Keratinocyte (primary cell): Measurements from ENCODE around the gene CANT1. TPM values are rescaled to one million over a fixed set of nuclear protein-coding genes. Genes with fewer than 3 reads are reported as not detected.

Experiments
- DNase-seq: peaks from one replicate; pipeline ENCODE4 v3.0.0-alpha.2; 2011; ENCODE audit warnings: low read depth, missing footprints, low spot score
- FAIRE-seq: peaks from 2 replicates; lab custom pipeline; 2011; peaks lifted over from hg19 to GRCh38; lab: Jason Lieb, UNC
- H2AFZ ChIP-seq: 2 replicates; pipeline ENCODE4 v1.6.0; 2012; ENCODE audit warnings: low read length, control low read depth, inconsistent platforms; ENCODE audit not compliant: control insufficient read depth
- H3K27ac ChIP-seq: 2 replicates; pipeline ENCODE4 v1.5.1; 2011; ENCODE audit warnings: low read length; ENCODE audit not compliant: control insufficient read depth, insufficient read depth
- H3K27me3 ChIP-seq: 3 replicates; pipeline ENCODE4 v1.6.0; 2011; ENCODE audit warnings: low read length; ENCODE audit not compliant: control insufficient read depth, insufficient read depth; ENCODE audit errors: extremely low read depth
- H3K36me3 ChIP-seq, 2 experiments: 2 replicates in 1 of 2; 3 replicates in 1 of 2; pipeline ENCODE4 v1.5.1; 2011; ENCODE audit warnings: low read length in 2 of 2, mild to moderate bottlenecking in 1 of 2; ENCODE audit not compliant: control insufficient read depth in 2 of 2, insufficient read depth in 2 of 2; ENCODE audit errors: extremely low read depth in 1 of 2
- H3K4me1 ChIP-seq: 3 replicates; pipeline ENCODE4 v1.5.1; 2011; ENCODE audit warnings: low read length; ENCODE audit not compliant: control insufficient read depth, insufficient read depth; ENCODE audit errors: extremely low read depth
- H3K4me2 ChIP-seq: 3 replicates; pipeline ENCODE4 v1.6.0; 2011; ENCODE audit warnings: low read depth, low read length; ENCODE audit not compliant: control insufficient read depth, insufficient read depth; ENCODE audit errors: extremely low read depth
- H3K4me3 ChIP-seq, 3 experiments: fragments of 200-600 bp in 1 of 3; sonication (generic) in 1 of 3; 2 replicates in 2 of 3; 3 replicates in 1 of 3; pipeline ENCODE4 v1.5.1; 2011 to 2016; ENCODE audit warnings: low read length in 3 of 3, mild to moderate bottlenecking in 3 of 3, control low read depth in 2 of 3, inconsistent platforms in 1 of 3, low read depth in 1 of 3, mixed read lengths in 1 of 3, mixed run types in 1 of 3, moderate library complexity in 1 of 3; ENCODE audit not compliant: control insufficient read depth in 2 of 3, insufficient read depth in 2 of 3; ENCODE audit errors: extremely low read depth in 1 of 3
- H3K79me2 ChIP-seq: 2 replicates; pipeline ENCODE4 v1.6.0; 2012; ENCODE audit warnings: low read length; ENCODE audit not compliant: control insufficient read depth, insufficient read depth
- H3K9ac ChIP-seq: 3 replicates; pipeline ENCODE4 v1.6.0; 2011; ENCODE audit warnings: low read length; ENCODE audit not compliant: control insufficient read depth, insufficient read depth; ENCODE audit errors: extremely low read depth
- H3K9me1 ChIP-seq: 3 replicates; pipeline ENCODE4 v1.6.0; 2011; ENCODE audit warnings: low read length; ENCODE audit not compliant: control insufficient read depth, insufficient read depth; ENCODE audit errors: extremely low read depth
- H3K9me3 ChIP-seq: 2 replicates; pipeline ENCODE4 v1.5.1; 2012; ENCODE audit warnings: low read depth, low read length; ENCODE audit not compliant: control insufficient read depth
- H4K20me1 ChIP-seq: 3 replicates; pipeline ENCODE4 v1.6.0; 2011; ENCODE audit warnings: low read length; ENCODE audit not compliant: control insufficient read depth, insufficient read depth; ENCODE audit errors: extremely low read depth
- CTCF ChIP-seq, 3 experiments: IDR thresholded peaks in 1 of 3; conservative IDR thresholded peaks in 1 of 3; optimal IDR thresholded peaks in 1 of 3; 2 replicates in 2 of 3; 3 replicates in 1 of 3; pipeline versions ENCODE3 to v1.5.1; 2011; ENCODE audit warnings: low read length in 3 of 3, mild to moderate bottlenecking in 3 of 3, moderate library complexity in 2 of 3, control low read depth in 1 of 3, inconsistent platforms in 1 of 3; ENCODE audit not compliant: insufficient read depth in 2 of 3; ENCODE audit errors: extremely low read depth in 1 of 3
- EZH2 ChIP-seq: IDR thresholded peaks from one replicate; pipeline ENCODE4 v1.6.1; 2012; ENCODE audit warnings: inconsistent platforms, mild to moderate bottlenecking, low read length, moderate library complexity
- dilution Hi-C: fragments of 300-500 bp; cut with MboI; formaldehyde crosslinking; loops from one replicate; pipeline ENCODE4 v1.7.0; 2020; ENCODE audit warnings: low sequenced_read_pairs; ENCODE audit not compliant: extremely low pct_ligation_motif_present
- polyA plus RNA-seq, 5 experiments: library from polyadenylated mRNA; depleted of rRNA in 3 of 5; stranded (reverse) in 3 of 5; stranded (forward) in 1 of 5; unstranded in 1 of 5; fragments of >200 nt; gene quantifications; 1 replicate in 1 of 5; 2 replicates in 3 of 5; 3 replicates in 1 of 5; pipeline versions ENCODE4 v1.2.1 to v1.2.3, GENCODE V29; 2011 to 2012; ENCODE audit warnings: missing spikeins in 2 of 5, low read depth in 1 of 5, low replicate concordance in 1 of 5

CANT1 gene
- polyA plus RNA-seq, 1 donor (not counting 4 experiments of a cell fraction or from before 2014, with no cell fraction given), result 53.2 TPM

- H3K27me3 ChIP-seq, result no peaks in the 10 kb centered on the region
- H3K9me3 ChIP-seq, result no peaks in the 10 kb centered on the region
- H3K9ac ChIP-seq, result no peak overlapping the region
- peaks cover 0 to 10% of the 10 kb centered on the region in 2 experiments for H3K36me3 ChIP-seq
- peaks cover 2% of the 10 kb centered on the region for H4K20me1 ChIP-seq
- no peak overlapping the region for H3K4me3 ChIP-seq
- peaks cover 14% of the 10 kb centered on the region for H3K79me2 ChIP-seq
- H3K27ac ChIP-seq, result no peak overlapping the region
- dilution Hi-C loops, result no loop called here
- no peak overlapping the region for H3K4me2 ChIP-seq
- no peak for TF ChIP-seq EZH2
- no peak for TF ChIP-seq CTCF (optimal IDR thresholded peaks at IDR 0.05 in 1 of 3, IDR thresholded peaks at IDR 0.05 in 1 of 3, conservative IDR thresholded peaks at IDR 0.05 in 1 of 3; ENCODE audit: extremely low read depth in 1 of 3, insufficient read depth in 2 of 3, low read length in 3 of 3)
- H3K9me1 ChIP-seq, result no peaks in the 10 kb centered on the region
- DNase-seq (no peak), FAIRE-seq (no peak)
- H2AFZ ChIP-seq, result no peak overlapping the region
- H3K4me1 ChIP-seq, result peaks cover 37% of the 10 kb centered on the region
Observed at GRCh38 chr17:78973792-78974520, 35.6 kb downstream of the CANT1 start.

GRCh38 chr17:78973196-78973595 is 36.4 kb downstream of the CANT1 start:
- H3K4me3 ChIP-seq, result no peak overlapping the region
- H3K9me3 ChIP-seq, result no peaks in the 10 kb centered on the region
- H3K79me2 ChIP-seq, result peaks cover 8% of the 10 kb centered on the region
- no peak overlapping the region for H2AFZ ChIP-seq
- H3K36me3 ChIP-seq, result peaks cover 0 to 13% of the 10 kb centered on the region in 2 experiments
- H3K9ac ChIP-seq, result no peak overlapping the region
- H3K9me1 ChIP-seq, result no peaks in the 10 kb centered on the region
- TF ChIP-seq CTCF (optimal IDR thresholded peaks at IDR 0.05 in 1 of 3, IDR thresholded peaks at IDR 0.05 in 1 of 3, conservative IDR thresholded peaks at IDR 0.05 in 1 of 3; ENCODE audit: extremely low read depth in 1 of 3, insufficient read depth in 2 of 3, low read length in 3 of 3) (no peak), EZH2 (no peak)
- H3K27me3 ChIP-seq, result no peaks in the 10 kb centered on the region
- no peak for DNase-seq
- H3K4me2 ChIP-seq, result no peak overlapping the region
- dilution Hi-C loops, result no loop called here
- H3K4me1 ChIP-seq, result peaks cover 31% of the 10 kb centered on the region
- peaks cover 2% of the 10 kb centered on the region for H4K20me1 ChIP-seq
- FAIRE-seq, result no peak
- H3K27ac ChIP-seq, result no peak overlapping the region
